Hepatocyte (in vitro differentiated cells): Measurements from ENCODE around the gene DIRAS3. TPM values are rescaled to one million over a fixed set of nuclear protein-coding genes. Genes with fewer than 3 reads are reported as not detected.
"Not testable (repeated sequence)": the region's sequence is repeated elsewhere in the genome, so short reads cannot be mapped to it uniquely, and the experiment has no call there.

ENCODE experiments used
- DNase-seq: peaks from one replicate; pipeline ENCODE4 v3.0.0-alpha.2; 2016; ENCODE audit warnings: low spot score
- H2AFZ ChIP-seq: fragments of 200-600 bp; sonication (generic); 2 replicates; pipeline ENCODE4 v1.6.0; 2016; ENCODE audit warnings: antibody characterized with exemption, mild to moderate bottlenecking
- H3K27ac ChIP-seq: fragments of 200-600 bp; sonication (generic); 2 replicates; pipeline ENCODE4 v1.5.1; 2016; ENCODE audit warnings: mild to moderate bottlenecking
- H3K27me3 ChIP-seq: fragments of 200-600 bp; sonication (generic); 2 replicates; pipeline ENCODE4 v1.6.1; 2016
- H3K36me3 ChIP-seq: fragments of 200-600 bp; sonication (generic); replicated peaks from 2 replicates; pipeline ENCODE4 v1.5.1; 2016; ENCODE audit warnings: low read depth; ENCODE audit not compliant: insufficient read depth
- H3K4me1 ChIP-seq: fragments of 200-600 bp; sonication (generic); 2 replicates; pipeline ENCODE4 v1.5.1; 2016; ENCODE audit warnings: mild to moderate bottlenecking, moderate library complexity; ENCODE audit not compliant: insufficient read depth
- H3K4me2 ChIP-seq: fragments of 200-600 bp; sonication (generic); 2 replicates; pipeline ENCODE4 v1.6.0; 2016
- H3K4me3 ChIP-seq: fragments of 200-600 bp; sonication (generic); 2 replicates; pipeline ENCODE4 v1.5.1; 2016; ENCODE audit warnings: mild to moderate bottlenecking
- H3K79me2 ChIP-seq: fragments of 200-600 bp; sonication (generic); 2 replicates; pipeline ENCODE4 v1.6.0; 2017; ENCODE audit warnings: mild to moderate bottlenecking
- H3K9me2 ChIP-seq: fragments of 200-600 bp; sonication (generic); replicated peaks from 2 replicates; pipeline ENCODE4 v1.6.0; 2017; ENCODE audit warnings: mild to moderate bottlenecking; ENCODE audit not compliant: insufficient read depth
- H3K9me3 ChIP-seq: fragments of 200-600 bp; sonication (generic); 2 replicates; pipeline ENCODE4 v1.5.1; 2016; ENCODE audit warnings: low read depth, mild to moderate bottlenecking
- H4K20me1 ChIP-seq: fragments of 200-600 bp; sonication (generic); 2 replicates; pipeline ENCODE4 v1.6.0; 2016; ENCODE audit warnings: mild to moderate bottlenecking; ENCODE audit not compliant: insufficient read depth, poor library complexity, severe bottlenecking
- CTCF ChIP-seq: fragments of 200-600 bp; sonication (generic); IDR thresholded peaks from 2 replicates; pipeline ENCODE4 v1.5.1; 2016; ENCODE audit warnings: antibody characterized with exemption, mild to moderate bottlenecking; ENCODE audit not compliant: poor library complexity
- EZH2 ChIP-seq: fragments of 200-600 bp; sonication (generic); IDR thresholded peaks from 2 replicates; pipeline ENCODE4 v1.6.1; 2016; ENCODE audit warnings: antibody characterized with exemption, mild to moderate bottlenecking, borderline replicate concordance
- EZH2phosphoT487 ChIP-seq: fragments of 200-600 bp; sonication (generic); IDR thresholded peaks from one replicate; pipeline ENCODE4 v1.6.1; 2018; ENCODE audit warnings: antibody characterized with exemption, mild to moderate bottlenecking, low read depth, moderate library complexity; ENCODE audit not compliant: unreplicated experiment, severe bottlenecking
- WGBS: methylation state at CpG from one replicate; pipeline ENCODE4 v1.1.6; 2016; ENCODE audit warnings: low lambda C conversion rate; ENCODE audit errors: missing lambda C conversion rate; 5-methylcytosine and 5-hydroxymethylcytosine counted together
- polyA plus RNA-seq: library from polyadenylated mRNA; unstranded; fragments of >200 nt; fragmentation: Nextera tagmentation; extraction: Ambion mirVana; gene quantifications from 2 replicates; pipeline ENCODE4 v1.2.1, GENCODE V29; 2016
- total RNA-seq: library from RNA; depleted of rRNA; stranded (reverse); fragments of >200 nt; gene quantifications from 2 replicates; pipeline ENCODE4 v1.2.3, GENCODE V29; 2014

The DIRAS3 gene
- total and polyA plus RNA-seq, 2 experiments from 2014 or later: 1.9 to 2.0 TPM

DNA sequence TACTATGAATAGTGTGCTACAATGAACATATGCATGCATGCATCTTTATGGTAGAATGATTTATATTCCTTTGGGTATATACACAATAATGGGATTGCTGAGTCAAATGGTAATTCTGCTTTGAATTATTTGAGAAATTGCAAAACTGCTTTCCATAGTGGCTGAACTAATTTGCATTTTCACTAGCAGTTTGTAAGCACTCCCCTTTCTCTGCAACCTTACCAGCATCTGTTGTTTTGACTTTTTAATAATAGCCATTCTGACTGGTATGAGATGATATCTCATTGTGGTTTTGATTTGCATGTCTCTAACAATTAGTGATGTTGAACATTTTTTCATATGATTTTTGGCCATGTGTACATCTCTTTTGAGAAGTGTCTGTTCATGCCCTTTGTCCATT is 24.0 kb upstream of the DIRAS3 start:
- Histone ChIP-seq H3K27ac (no peak overlapping the region), H3K4me2 (no peak overlapping the region), H2AFZ (no peak overlapping the region), H3K27me3 (no peaks in the 10 kb centered on the region), H3K36me3 (no peaks in the 10 kb centered on the region), H4K20me1 (no peaks in the 10 kb centered on the region), H3K4me1 (no peaks in the 10 kb centered on the region), H3K4me3 (no peak overlapping the region), H3K9me2 (no peaks in the 10 kb centered on the region), H3K79me2 (no peaks in the 10 kb centered on the region), H3K9me3 (no peaks in the 10 kb centered on the region)
- no peak for DNase-seq
- TF ChIP-seq EZH2phosphoT487 (no peak), CTCF (no peak), EZH2 (no peak)

GRCh38 chr1:68065766-68066165 is 15.3 kb upstream of the DIRAS3 start:
- no peaks in the 10 kb centered on the region for H3K9me3 ChIP-seq
- no peaks in the 10 kb centered on the region for H3K79me2 ChIP-seq
- DNase-seq: no peak
- H4K20me1 ChIP-seq: no peaks in the 10 kb centered on the region
- no peak overlapping the region for H3K4me3 ChIP-seq
- no peak overlapping the region for H2AFZ ChIP-seq
- no peaks in the 10 kb centered on the region for H3K36me3 ChIP-seq
- H3K27ac ChIP-seq: no peak overlapping the region
- no peak overlapping the region for H3K4me2 ChIP-seq
- WGBS: 91% methylated on average over 1 of the region's 1 CpG
- no peaks in the 10 kb centered on the region for H3K4me1 ChIP-seq
- H3K27me3 ChIP-seq: no peaks in the 10 kb centered on the region
- no peak for TF ChIP-seq EZH2
- TF ChIP-seq EZH2phosphoT487: no peak
- no peak for TF ChIP-seq CTCF
- H3K9me2 ChIP-seq: no peaks in the 10 kb centered on the region

GRCh38 chr1:68058053-68058452 is 7.6 kb upstream of the DIRAS3 start:
- not testable (repeated sequence) for H4K20me1 ChIP-seq, H3K4me2 ChIP-seq, H2AFZ ChIP-seq, H3K36me3 ChIP-seq, H3K27ac ChIP-seq, H3K79me2 ChIP-seq, H3K4me1 ChIP-seq, DNase-seq, H3K9me3 ChIP-seq, H3K9me2 ChIP-seq, H3K4me3 ChIP-seq, H3K27me3 ChIP-seq
- 97% methylated on average over 6 of the region's 6 CpGs for WGBS

DNA sequence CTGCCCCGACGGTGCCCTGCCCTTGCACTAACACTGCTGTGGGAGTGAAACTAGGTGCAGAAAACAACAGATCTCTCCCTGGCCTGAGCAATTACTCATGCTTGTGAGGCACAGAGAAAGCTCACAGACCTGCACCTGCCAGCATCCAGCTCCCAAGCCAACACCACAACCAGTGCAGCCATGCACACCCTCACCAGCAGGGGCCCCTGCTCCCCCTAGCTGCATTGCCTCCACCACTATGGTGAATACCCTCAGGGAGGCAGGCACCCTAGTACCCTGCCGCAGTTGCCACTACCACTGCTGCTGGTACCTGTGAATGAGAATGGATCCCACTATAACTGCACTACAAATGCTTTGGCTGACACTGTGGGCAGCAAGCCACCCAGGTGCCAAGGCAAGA is 7.1 kb upstream of the DIRAS3 start:
- H3K4me1 ChIP-seq: no peaks in the 10 kb centered on the region
- H3K4me3 ChIP-seq: no peak overlapping the region
- WGBS: 100% methylated on average over 3 of the region's 3 CpGs
- DNase-seq: no peak
- H3K4me2 ChIP-seq: no peak overlapping the region
- H3K27me3 ChIP-seq: no peaks in the 10 kb centered on the region
- no peak overlapping the region for H2AFZ ChIP-seq
- no peak for TF ChIP-seq EZH2
- H3K36me3 ChIP-seq: no peaks in the 10 kb centered on the region
- no peak overlapping the region for H3K27ac ChIP-seq
- no peaks in the 10 kb centered on the region for H4K20me1 ChIP-seq
- H3K9me3 ChIP-seq: no peaks in the 10 kb centered on the region
- H3K9me2 ChIP-seq: no peaks in the 10 kb centered on the region
- no peaks in the 10 kb centered on the region for H3K79me2 ChIP-seq

- Histone ChIP-seq H3K79me2 (no peaks in the 10 kb centered on the region), H3K9me3 (no peaks in the 10 kb centered on the region), H3K27ac (no peak overlapping the region), H3K9me2 (no peaks in the 10 kb centered on the region), H3K4me2 (no peak overlapping the region), H2AFZ (no peak overlapping the region), H3K27me3 (no peaks in the 10 kb centered on the region), H3K4me1 (no peaks in the 10 kb centered on the region), H4K20me1 (no peaks in the 10 kb centered on the region), H3K36me3 (no peaks in the 10 kb centered on the region), H3K4me3 (no peak overlapping the region)
- TF ChIP-seq EZH2phosphoT487 (no peak), EZH2 (no peak), CTCF (no peak)
- DNase-seq: no peak
- WGBS: 100% methylated on average over 3 of the region's 3 CpGs
Measured at GRCh38 chr1:68057050-68057449, 6.6 kb upstream of the DIRAS3 start.
